ENCODE measurements around the gene ABCA4.

The ABCA4 gene

DNA sequence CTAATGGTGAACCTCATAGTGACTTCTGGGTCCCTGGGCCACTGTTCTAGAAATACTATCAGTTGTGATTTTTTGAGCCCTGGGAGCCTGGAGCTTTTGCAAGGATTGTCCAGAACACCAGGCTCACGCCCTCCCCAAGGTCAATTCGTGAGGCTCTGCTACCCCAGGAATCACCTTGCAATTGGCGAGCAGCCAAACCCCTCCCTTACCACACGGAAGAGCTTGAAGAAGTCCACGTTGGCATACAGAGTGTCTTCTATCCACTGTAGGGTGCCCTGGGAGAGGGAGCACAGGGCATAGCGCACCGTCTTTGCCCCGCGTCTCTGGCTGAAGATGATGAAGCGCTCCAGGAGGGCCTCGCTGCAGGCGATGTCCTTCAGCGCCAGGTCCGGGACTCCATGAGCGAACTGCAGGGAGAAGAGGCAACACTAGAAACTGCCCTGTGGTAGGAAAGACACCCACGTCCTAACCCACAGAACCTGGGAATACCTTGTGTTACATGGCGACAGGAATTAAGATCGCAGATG lies 22.3 kb downstream of the ABCA4 start:
- TF ChIP-seq, protein P1, sequence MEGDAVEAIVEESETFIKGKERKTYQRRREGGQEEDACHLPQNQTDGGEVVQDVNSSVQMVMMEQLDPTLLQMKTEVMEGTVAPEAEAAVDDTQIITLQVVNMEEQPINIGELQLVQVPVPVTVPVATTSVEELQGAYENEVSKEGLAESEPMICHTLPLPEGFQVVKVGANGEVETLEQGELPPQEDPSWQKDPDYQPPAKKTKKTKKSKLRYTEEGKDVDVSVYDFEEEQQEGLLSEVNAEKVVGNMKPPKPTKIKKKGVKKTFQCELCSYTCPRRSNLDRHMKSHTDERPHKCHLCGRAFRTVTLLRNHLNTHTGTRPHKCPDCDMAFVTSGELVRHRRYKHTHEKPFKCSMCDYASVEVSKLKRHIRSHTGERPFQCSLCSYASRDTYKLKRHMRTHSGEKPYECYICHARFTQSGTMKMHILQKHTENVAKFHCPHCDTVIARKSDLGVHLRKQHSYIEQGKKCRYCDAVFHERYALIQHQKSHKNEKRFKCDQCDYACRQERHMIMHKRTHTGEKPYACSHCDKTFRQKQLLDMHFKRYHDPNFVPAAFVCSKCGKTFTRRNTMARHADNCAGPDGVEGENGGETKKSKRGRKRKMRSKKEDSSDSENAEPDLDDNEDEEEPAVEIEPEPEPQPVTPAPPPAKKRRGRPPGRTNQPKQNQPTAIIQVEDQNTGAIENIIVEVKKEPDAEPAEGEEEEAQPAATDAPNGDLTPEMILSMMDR (IDR thresholded peaks at IDR 0.05) = no peak
- no peaks in the 10 kb centered on the region for H3K4me1 ChIP-seq (ENCODE audit: control insufficient read depth in 1 of 2, insufficient read depth in 1 of 2, low read depth in 1 of 2, low read length in 1 of 2)
- no peak overlapping the region for H3K27ac ChIP-seq
- H3K9me3 ChIP-seq = no peaks in the 10 kb centered on the region
- H3K36me3 ChIP-seq = no peaks in the 10 kb centered on the region
- H3K4me3 ChIP-seq (ENCODE audit: low read depth in 1 of 2, low read length in 1 of 2) = no peak overlapping the region
- H3K27me3 ChIP-seq = peaks cover 89% of the 10 kb centered on the region

DNA sequence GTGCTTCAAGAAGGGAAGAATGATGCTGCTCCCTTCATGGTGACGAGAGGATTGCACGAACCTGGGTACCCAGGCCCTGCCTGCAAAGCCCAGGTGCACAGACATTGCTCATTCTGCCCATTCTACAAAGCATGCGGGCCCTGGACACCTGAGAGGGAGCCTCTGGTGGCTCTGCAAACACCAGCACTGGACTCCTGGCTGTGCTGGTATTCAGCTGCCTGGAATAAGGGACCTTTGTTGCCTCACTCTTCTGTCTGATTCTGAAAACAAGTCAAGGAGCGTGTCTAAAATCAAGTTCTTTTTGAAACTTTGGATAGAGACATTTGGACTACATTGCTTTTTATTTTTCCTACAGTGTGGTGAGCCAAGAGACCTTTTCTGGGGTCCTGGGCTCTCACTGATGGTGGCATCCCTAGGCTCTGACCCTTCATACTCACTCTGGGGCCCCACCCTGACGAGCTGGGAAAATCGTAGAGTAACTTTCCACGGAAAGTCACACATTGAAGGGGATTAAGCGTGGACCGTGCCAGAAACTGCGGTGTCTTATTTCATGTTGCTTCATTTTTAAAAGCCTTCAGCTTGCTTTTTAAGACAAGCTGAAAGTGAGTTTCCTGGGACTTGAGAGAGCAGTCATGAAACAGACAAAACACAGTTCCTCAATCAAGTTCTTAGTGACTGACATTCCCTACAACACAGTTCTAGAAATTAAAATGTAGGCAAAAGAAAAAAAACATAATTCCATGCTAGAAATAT lies 24.0 kb downstream of the ABCA4 start:
- H3K4me1 ChIP-seq (ENCODE audit: control insufficient read depth in 1 of 2, insufficient read depth in 1 of 2, low read depth in 1 of 2, low read length in 1 of 2) = no peaks in the 10 kb centered on the region
- TF ChIP-seq, protein P1 (IDR thresholded peaks at IDR 0.05) = no peak
- no peaks in the 10 kb centered on the region for H3K36me3 ChIP-seq
- no peak overlapping the region for H3K27ac ChIP-seq
- peaks cover 75% of the 10 kb centered on the region for H3K27me3 ChIP-seq
- no peaks in the 10 kb centered on the region for H3K9me3 ChIP-seq
- H3K4me3 ChIP-seq (ENCODE audit: low read depth in 1 of 2, low read length in 1 of 2) = no peak overlapping the region

DNA sequence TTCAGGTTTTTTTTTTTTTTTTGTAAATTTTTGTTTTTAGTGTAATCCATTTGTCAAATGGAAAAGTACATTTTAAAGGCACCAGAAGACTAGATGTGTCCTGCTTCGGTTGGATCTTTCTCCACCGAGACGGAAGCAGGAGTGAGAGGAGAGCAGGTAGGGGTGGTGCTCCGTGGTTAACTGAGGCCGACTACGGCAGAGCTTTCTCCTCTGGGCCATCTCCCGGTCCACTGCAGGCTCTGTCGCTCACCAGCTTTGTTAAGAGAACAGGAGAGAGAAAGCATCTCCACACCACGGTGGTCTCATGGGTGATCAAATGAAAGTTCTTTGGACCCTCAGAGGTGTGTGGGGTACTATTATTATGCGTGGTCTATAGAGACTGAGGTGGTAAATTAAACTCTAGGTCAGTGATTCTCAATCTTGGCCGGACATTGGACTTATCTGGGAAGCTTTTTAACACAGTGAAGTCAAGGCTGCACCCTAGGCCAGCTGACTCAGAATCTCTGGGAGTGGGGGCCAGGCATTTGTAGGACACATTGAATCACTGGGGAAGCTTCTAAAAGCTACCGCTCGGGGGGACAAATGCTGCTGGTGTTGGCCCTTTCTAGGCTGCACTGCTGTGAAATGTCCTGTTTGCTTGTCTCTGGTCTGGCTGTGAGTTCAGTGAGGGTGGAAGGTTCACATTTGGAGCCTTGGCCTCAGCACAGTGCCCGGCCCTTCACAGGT lies 25.0 kb downstream of the ABCA4 start:
- Histone ChIP-seq H3K4me1 (ENCODE audit: control insufficient read depth in 1 of 2, insufficient read depth in 1 of 2, low read depth in 1 of 2, low read length in 1 of 2) (no peaks in the 10 kb centered on the region), H3K27ac (no peak overlapping the region), H3K27me3 (peaks cover 64% of the 10 kb centered on the region), H3K4me3 (ENCODE audit: low read depth in 1 of 2, low read length in 1 of 2) (no peak overlapping the region), H3K9me3 (no peaks in the 10 kb centered on the region), H3K36me3 (no peaks in the 10 kb centered on the region)
- TF ChIP-seq, protein P1 (IDR thresholded peaks at IDR 0.05) = no peak

DNA sequence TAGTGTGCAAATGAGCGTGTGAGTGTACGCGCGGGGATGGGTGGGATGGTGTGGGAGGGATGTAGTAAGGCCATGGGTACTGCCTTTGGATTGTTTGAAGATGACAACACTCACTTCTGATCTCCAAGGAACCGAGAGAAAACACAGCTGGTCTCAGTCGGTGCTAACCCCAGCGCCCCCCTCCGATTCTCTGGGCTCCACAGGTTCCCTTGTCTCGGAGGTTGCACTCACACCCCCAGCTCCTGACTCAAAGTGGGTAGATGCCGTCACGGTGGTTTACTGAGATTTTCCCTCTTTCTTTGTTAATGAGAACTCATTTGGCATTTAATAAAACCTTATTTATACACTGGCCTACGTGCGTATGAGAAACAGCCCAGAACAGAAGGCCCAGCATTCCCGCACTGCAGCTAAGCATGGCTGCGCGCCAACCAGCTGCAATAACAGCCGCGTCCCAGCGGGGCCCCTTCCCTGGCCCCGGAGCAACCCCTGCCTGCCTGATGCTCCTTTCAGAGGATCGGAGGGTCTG lies 25.8 kb downstream of the ABCA4 start:
- no peak overlapping the region for H3K4me3 ChIP-seq (ENCODE audit: low read depth in 1 of 2, low read length in 1 of 2)
- no peaks in the 10 kb centered on the region for H3K9me3 ChIP-seq
- H3K27me3 ChIP-seq = peaks cover 58% of the 10 kb centered on the region
- no peaks in the 10 kb centered on the region for H3K36me3 ChIP-seq
- no peaks in the 10 kb centered on the region for H3K4me1 ChIP-seq (ENCODE audit: control insufficient read depth in 1 of 2, insufficient read depth in 1 of 2, low read depth in 1 of 2, low read length in 1 of 2)
- TF ChIP-seq, protein P1 (IDR thresholded peaks at IDR 0.05) = no peak
- no peak overlapping the region for H3K27ac ChIP-seq

DNA sequence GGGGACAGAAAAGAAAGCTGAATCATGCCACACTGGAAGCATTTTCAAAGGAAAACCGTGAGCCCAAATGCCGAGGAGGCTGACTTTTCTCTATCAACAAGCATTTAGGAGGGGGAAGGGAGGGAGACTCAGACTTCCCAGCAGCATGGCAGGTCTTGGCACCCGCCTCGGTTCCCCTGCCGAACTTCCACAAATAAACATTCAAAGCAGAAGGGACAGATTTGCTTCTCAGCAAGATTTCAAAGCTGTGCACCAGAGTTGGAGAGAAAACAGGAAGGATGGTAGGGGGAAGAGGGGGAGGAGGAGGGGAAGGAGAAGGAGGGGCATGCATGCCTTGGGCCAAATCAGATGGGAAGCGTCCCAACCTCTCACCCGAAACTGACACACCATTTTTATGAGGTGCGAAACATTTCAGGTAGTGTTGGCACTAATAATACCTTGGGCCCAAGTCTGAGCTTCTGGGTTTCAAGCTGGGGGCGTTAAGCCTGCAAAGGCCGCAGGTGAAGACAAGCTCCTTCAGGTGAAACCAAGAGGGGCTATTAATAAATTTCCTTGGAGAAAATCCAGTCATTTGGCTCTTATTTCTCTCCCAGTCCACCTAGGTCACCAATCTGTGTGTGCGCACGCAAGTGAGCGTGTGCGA lies 26.4 kb downstream of the ABCA4 start:
- peaks cover 52% of the 10 kb centered on the region for H3K27me3 ChIP-seq
- no peaks in the 10 kb centered on the region for H3K4me1 ChIP-seq (ENCODE audit: control insufficient read depth in 1 of 2, insufficient read depth in 1 of 2, low read depth in 1 of 2, low read length in 1 of 2)
- no peaks in the 10 kb centered on the region for H3K36me3 ChIP-seq
- no peaks in the 10 kb centered on the region for H3K9me3 ChIP-seq
- no peak overlapping the region for H3K27ac ChIP-seq
- H3K4me3 ChIP-seq (ENCODE audit: low read depth in 1 of 2, low read length in 1 of 2) = no peak overlapping the region
- TF ChIP-seq, protein P1 (IDR thresholded peaks at IDR 0.05) = no peak

Data from neutrophil (primary cell).